CD4-positive, alpha-beta T cell treated with Interleukin-10 for 1 hour (primary cell): Measurements from ENCODE around the gene USP9X.
"Not testable (repeated sequence)": the region's sequence is repeated elsewhere in the genome, so short reads cannot be mapped to it uniquely, and the experiment has no call there.

Source experiments
- DNase-seq: peaks from one replicate; pipeline ENCODE4 v3.0.0-alpha.2; 2020

USP9X gene

DNA sequence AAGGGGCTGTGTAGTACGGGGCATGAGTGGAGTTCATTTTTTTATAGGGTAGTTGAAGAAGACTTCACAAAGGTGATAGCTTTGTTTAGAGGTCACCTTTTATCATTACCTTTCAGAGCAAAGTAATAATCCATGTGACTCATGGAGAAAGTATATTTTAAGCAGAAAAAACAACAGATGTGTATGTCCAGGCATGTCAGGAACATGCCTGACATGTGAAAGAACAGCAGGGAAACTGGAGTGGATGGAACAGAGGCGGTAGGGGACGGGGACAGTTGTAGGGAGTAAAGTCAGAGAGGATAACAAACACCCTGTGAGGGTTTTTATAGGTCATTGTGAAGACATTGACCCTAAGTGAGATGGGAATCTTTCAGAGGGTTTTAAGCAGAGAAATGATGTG is 107.6 kb downstream of the USP9X start:
- DNase-seq: no peak

- no peak for DNase-seq
Observed at GRCh38 chrX:41198410-41198809, 113.2 kb downstream of the USP9X start.

DNA sequence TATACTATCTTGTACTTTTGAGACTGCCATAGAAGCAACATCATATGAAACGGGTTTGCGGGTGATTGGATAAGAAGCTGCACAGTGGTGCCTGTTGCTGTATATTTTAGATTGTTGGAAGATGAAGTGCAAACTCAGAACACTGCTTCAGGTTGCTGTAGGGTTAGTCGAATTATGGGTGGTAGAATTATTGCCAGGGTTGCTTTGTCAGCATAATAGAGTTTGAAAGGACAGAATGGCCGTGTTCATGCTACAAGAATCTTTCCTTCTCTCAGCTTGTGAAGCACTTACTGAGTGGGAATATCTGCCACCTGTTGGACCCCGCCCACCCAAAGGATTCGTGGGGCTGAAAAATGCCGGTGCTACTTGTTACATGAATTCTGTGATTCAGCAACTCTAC is 115.5 kb downstream of the USP9X start:
- DNase-seq: no peak

DNA sequence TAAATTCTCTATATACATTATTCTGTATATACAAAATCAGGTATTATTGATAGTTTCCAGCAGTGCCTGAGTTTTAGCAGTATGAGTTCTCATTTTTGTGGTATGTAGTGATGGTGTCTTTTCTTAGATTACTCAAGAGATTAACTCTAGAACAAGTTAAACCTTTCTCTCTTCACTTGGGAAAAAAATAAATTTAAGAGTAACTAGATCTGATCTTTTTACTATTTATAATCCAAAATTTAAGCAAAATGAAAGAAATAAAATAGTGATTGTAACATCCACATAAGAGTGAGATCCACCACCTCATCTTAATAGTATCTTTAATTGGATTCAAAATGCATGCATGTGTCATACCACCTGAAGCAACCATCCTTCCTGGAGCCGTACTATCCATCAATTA is 124.6 kb downstream of the USP9X start:
- DNase-seq: no peak

DNA sequence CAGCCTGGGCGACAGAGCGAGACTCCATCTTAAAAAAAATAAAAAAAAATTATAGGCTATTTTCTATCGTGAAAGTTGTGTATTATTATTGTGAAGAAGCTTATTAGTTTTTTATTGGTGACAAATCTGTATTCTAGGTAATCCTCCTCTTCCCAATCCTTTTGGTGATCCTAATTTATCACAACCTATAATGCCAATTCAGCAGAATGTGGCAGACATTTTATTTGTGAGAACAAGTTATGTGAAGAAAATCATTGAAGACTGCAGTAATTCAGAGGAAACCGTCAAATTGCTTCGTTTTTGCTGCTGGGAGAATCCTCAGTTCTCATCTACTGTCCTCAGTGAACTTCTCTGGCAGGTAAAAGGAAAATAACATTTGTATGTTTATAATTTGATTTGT is 139.4 kb downstream of the USP9X start:
- no peak for DNase-seq

DNA sequence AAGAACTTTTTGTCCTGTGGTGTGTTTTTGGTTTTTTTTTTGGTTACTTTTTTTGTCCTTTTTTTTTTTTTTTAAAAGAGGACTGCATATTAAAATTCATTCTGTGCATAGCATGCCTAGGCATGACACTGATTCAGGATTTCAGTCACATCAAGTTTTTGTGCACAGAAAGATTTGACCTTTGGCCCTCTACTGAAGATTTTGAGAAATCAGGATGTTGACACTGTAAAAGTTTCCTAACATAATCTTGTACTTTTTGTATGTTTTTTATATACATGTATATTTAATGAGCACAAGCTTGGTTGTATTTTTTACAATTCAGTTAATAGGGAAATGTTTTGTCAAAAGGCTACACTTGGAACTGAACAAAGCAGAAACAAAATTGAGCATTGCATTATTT is 148.7 kb downstream of the USP9X start:
- DNase-seq: no peak

DNA sequence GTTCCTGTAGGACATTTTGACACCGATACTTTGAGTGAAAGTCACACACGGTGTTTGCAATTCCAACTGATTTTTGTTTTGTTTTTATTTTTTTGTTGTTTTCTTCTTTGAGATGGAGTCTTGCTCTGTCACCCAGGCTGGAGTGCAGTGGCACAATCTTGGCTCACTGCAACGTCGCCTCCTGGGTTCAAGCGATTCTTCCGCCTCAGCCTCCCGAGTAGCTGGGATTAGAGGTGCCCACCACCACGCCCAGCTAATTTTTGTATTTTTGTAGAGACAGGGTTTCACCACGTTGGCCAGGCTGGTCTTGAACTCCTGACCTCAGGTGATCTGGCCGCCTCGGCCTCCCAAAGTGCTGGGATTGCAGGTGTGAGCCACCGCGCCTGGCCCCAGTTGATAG is 149.2 kb downstream of the USP9X start:
- DNase-seq: not testable (repeated sequence)

DNA sequence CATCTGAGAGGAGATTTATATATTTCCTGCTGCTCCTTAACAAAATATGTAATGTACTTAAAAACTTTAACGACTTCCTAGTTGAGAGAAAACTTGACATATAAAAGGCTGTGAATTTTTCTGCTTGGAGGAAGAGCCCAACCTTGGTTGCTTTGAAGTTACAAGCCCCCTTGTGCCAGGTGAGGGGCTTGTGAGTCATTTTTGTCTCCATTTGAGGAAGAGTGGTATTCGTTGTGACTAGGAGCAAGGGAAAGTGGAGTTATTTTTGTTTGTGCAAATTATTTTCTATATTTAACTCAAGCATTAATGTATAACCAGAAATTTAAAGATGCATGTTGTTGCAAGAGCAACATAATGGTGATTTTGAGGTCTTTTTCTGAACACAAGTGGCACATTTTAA is 149.7 kb downstream of the USP9X start:
- DNase-seq: no peak

DNA sequence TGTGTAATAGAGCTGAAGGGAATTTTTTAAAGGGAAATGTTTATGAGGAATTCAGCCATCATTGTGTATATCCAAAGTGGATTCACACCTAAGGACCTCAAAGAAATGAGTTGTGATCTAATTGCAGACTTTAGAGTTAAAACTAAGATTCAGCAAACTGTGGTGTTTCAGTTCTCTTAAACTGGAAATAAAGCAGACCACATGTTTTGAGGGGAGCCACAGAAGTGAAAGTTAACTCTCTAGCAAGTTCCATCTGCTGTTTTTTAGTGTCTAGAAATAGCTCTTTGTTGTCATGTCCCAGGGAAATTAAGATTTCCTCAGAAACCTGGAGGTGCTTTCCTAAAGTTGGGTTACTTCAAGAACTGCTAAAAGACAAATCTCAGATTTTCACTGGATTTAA is 151.4 kb downstream of the USP9X start:
- no peak for DNase-seq

GRCh38 chrX:41240509-41240908 is 155.3 kb downstream of the USP9X start:
- DNase-seq: no peak

- no peak for DNase-seq
Observed at GRCh38 chrX:41241962-41242361, 156.7 kb downstream of the USP9X start.

DNA sequence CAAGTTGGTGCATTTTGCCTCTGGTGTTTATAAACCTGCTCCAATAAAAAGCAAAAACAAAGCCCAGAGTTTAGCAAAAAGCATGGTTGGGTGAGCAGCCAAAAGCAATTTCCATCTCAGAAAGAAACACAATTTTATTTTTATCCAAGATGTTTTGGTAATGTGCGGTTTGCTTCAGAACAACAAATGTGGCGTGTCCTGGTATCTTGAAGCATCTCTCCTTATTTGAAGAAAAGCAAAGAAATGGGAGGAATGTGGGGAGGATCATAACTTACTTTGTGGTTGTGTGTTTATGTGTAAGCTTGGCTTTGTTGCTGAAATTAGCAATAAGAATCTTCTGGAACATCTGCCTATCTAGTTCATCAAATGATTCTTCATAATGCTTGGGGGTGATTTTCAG is 160.4 kb downstream of the USP9X start:
- no peak for DNase-seq

DNA sequence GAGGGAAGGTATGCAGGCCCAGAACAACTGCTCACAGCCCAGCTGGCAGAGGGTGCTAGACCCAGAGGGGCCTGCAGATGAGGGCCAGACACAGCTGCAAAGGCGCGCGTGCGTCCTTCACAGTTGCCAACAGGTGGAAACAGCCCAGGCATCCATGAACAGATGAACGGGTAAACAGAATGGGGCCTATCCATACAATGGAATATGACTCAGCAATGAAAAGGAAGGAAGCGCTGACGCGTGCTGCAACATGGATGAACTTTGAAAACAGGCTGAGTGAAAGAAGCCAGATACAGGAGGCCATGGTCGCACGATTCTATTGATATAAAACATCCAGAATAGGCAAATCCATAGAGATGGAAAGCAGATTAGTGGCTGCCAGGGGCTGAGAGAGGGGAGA is 165.6 kb downstream of the USP9X start:
- DNase-seq: no peak

DNA sequence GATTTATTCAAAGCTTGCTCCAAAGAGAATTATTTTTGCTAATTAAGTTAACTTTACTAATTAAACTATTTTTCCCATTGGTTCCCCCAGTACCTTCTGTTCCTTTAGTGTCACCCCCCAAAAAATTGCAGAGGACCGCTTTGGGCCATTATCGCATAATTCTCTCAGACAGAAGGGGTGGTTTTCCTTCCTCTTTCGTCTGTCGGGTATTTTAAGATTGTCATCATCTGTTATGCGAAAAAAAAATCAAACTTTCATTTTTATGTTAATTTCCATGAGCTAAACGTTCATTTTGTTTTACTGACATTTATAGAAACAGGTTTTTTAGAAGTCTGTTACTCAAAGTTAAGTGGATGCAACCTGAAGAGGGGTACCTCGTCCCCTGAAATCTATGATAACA is 172.6 kb downstream of the USP9X start:
- DNase-seq: no peak

- DNase-seq: no peak
Observed at GRCh38 chrX:41258226-41258625, 173.0 kb downstream of the USP9X start.

- DNase-seq: no peak
Observed at GRCh38 chrX:41258871-41259270, 173.6 kb downstream of the USP9X start.

- DNase-seq: no peak
Observed at GRCh38 chrX:41259516-41259915, 174.3 kb downstream of the USP9X start.

- peak; percentile 42 for DNase-seq
Observed at GRCh38 chrX:41265615-41266014, 180.4 kb downstream of the USP9X start.

DNA sequence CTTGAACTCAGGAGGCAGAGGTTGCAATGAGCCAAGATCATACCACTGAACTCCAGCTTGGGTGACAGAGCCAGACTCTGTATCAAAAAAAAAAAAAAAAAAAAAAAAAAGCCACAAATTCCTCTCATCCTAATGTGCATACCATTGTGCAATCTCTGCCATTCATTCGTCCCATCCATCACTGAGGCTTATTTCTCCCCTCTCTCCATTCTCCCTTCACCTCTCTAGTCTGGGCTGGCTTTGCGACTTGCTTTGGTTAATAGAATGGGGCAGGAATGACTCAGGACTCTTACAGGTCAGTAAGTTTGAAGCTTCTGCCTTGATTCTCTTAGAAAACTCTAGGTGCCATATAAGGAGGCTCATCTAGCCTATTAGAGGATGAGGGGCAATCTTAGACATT is 188.4 kb downstream of the USP9X start:
- DNase-seq: no peak

- DNase-seq: peak; percentile 59
Observed at GRCh38 chrX:41275661-41276609, 190.7 kb downstream of the USP9X start.

DNA sequence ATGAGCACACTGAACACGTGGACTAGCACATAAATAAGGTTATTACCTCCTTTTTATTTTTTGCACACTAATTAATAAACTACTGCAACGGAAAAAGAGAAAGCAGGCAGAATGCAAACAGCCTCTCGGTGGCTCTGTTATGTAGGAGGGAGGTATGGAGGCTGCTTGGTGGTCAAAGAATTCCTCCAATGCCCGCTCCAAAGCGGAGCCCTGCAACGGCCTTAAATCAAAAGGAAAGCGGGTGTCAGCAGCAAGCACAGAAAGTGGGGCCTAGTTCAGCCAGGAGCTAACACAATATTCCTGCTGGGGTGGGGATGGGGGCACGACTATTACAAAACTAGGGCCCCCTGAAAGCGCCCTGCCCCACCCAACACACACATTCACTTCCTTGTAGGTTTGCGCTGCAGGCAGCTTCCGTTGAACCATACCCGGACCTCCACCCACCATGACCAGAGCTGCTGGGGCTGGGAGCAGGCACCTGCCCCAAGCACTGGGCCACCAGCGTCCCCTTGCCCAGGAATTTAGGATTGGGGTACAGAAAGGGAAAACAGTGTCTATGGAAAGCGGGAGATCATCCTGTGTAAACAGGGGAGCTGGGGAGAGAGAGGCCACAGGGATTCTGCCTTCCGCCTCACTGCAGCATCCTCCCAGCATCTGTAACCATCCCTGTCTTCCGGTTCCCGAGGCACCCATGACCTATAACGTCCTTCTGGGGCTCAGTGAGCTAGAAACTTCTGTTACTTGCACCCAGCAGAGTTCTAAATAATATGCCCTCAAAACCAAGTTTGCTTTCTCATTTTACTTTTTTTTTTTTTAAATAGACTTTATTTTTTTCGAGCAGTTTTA is 191.6 kb downstream of the USP9X start:
- peak; percentile 0 for DNase-seq

DNA sequence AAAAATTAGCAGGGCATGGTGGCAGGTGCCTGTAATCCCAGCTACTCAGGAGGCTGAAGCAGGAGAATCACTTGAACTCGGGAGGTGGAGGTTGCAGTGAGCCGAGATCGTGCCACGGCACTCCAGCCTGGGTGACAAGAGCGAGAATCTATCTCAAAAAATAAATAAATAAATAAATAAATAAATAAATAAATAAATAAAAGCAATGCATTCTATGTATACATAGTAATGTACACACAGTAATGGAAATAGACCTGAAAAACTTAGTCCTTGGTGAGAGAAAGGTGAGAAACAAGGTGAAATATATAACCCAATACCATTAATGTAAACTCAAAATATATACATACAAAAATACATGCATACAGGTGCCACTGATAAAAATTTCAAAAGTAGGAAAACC is 197.1 kb downstream of the USP9X start:
- DNase-seq: not testable (repeated sequence)

DNA sequence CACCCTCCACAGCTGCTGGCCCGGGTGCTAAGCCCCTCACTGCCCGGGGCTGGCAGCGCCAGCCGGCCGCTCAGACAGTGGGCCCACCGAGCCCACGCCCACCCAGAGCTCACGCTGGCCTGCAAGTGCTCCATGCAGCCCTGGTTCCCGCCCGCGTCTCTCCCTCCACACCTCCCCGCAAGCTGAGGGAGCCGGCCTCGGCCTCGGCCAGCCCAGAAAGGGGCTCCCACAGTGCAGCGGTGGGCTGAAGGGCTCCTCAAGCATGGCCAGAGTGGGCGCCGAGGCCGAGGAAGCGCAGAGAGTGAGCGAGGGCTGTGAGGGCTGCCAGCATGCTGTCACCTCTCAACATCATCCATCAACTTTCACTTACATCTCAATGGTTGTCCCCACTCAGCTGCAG is 200.7 kb downstream of the USP9X start:
- DNase-seq: not testable (repeated sequence)
